ENCODE results near the gene TSPAN17.

TSPAN17 gene

GRCh38 chr5:176644878-176645670, 2.2 kb upstream of the TSPAN17 start:
- Histone ChIP-seq H3K4me1 (ENCODE audit: insufficient read depth, low read length) (peaks cover 9% of the 10 kb centered on the region; the same call in 1 of the 2 replicates), H3K27ac (ENCODE audit: low read length) (no peak overlapping the region), H3K27me3 (ENCODE audit: insufficient read depth, low read length) (no peaks in the 10 kb centered on the region), H3K9ac (ENCODE audit: low read depth, low read length) (no peak overlapping the region), H3K9me3 (ENCODE audit: insufficient read depth, low read depth, low read length) (no peaks in the 10 kb centered on the region), H3K36me3 (ENCODE audit: insufficient read depth, low read depth, low read length) (no peaks in the 10 kb centered on the region), H3K4me3 (ENCODE audit: low read length) (no peak overlapping the region)

- Histone ChIP-seq H3K9me3 (ENCODE audit: insufficient read depth, low read depth, low read length) (no peaks in the 10 kb centered on the region), H3K36me3 (ENCODE audit: insufficient read depth, low read depth, low read length) (no peaks in the 10 kb centered on the region), H3K9ac (ENCODE audit: low read depth, low read length) (peak overlapping the region; percentile 69; the same call in 1 of the 2 replicates), H3K27me3 (ENCODE audit: insufficient read depth, low read length) (no peaks in the 10 kb centered on the region), H3K27ac (ENCODE audit: low read length) (no peak overlapping the region), H3K4me3 (ENCODE audit: low read length) (no peak overlapping the region; the same call in 1 of the 2 replicates), H3K4me1 (ENCODE audit: insufficient read depth, low read length) (peaks cover 10% of the 10 kb centered on the region; the same call in 1 of the 2 replicates)
These were observed 1.1 kb upstream of the TSPAN17 start for GRCh38 chr5:176646049-176646706.

GRCh38 chr5:176646707-176647029, 616 bp upstream of the TSPAN17 start:
- H3K9ac ChIP-seq (ENCODE audit: low read depth, low read length) = peak overlapping the region; percentile 69; the same call in 1 of the 2 replicates

GRCh38 chr5:176647843-176648473, 674 bp downstream of the TSPAN17 start:
- H3K4me1 ChIP-seq (ENCODE audit: insufficient read depth, low read length) = peaks cover 10% of the 10 kb centered on the region; the same call in 1 of the 2 replicates

More at GRCh38 chr5:176646707-176647029, 616 bp upstream of the TSPAN17 start:
- no peak overlapping the region for H3K27ac ChIP-seq (ENCODE audit: low read length)
- no peaks in the 10 kb centered on the region for H3K9me3 ChIP-seq (ENCODE audit: insufficient read depth, low read depth, low read length)
- H3K36me3 ChIP-seq (ENCODE audit: insufficient read depth, low read depth, low read length) = no peaks in the 10 kb centered on the region
- peaks cover 10% of the 10 kb centered on the region; the same call in 1 of the 2 replicates for H3K4me1 ChIP-seq (ENCODE audit: insufficient read depth, low read length)
- H3K4me3 ChIP-seq (ENCODE audit: low read length) = peak overlapping the region; percentile 47; the same call in 1 of the 2 replicates
- no peaks in the 10 kb centered on the region for H3K27me3 ChIP-seq (ENCODE audit: insufficient read depth, low read length)

GRCh38 chr5:176648474-176649194, 1.4 kb downstream of the TSPAN17 start:
- Histone ChIP-seq H3K9ac (ENCODE audit: low read depth, low read length) (peak overlapping the region; percentile 90; the same call in 1 of the 2 replicates), H3K36me3 (ENCODE audit: insufficient read depth, low read depth, low read length) (peaks cover 12% of the 10 kb centered on the region), H3K9me3 (ENCODE audit: insufficient read depth, low read depth, low read length) (no peaks in the 10 kb centered on the region), H3K27me3 (ENCODE audit: insufficient read depth, low read length) (no peaks in the 10 kb centered on the region), H3K4me3 (ENCODE audit: low read length) (peak overlapping the region; percentile 87; the same call in 1 of the 2 replicates), H3K27ac (ENCODE audit: low read length) (no peak overlapping the region), H3K4me1 (ENCODE audit: insufficient read depth, low read length) (peaks cover 10% of the 10 kb centered on the region; the same call in 1 of the 2 replicates)

More at GRCh38 chr5:176647843-176648473, 674 bp downstream of the TSPAN17 start:
- Histone ChIP-seq H3K27me3 (ENCODE audit: insufficient read depth, low read length) (no peaks in the 10 kb centered on the region), H3K9ac (ENCODE audit: low read depth, low read length) (peak overlapping the region; percentile 90; the same call in 1 of the 2 replicates), H3K9me3 (ENCODE audit: insufficient read depth, low read depth, low read length) (no peaks in the 10 kb centered on the region), H3K36me3 (ENCODE audit: insufficient read depth, low read depth, low read length) (peaks cover 5% of the 10 kb centered on the region; the same call in 1 of the 2 replicates), H3K4me3 (ENCODE audit: low read length) (peak overlapping the region; percentile 87), H3K27ac (ENCODE audit: low read length) (no peak overlapping the region)

- Histone ChIP-seq H3K27ac (ENCODE audit: low read length) (no peak overlapping the region), H3K4me3 (ENCODE audit: low read length) (no peak overlapping the region), H3K9ac (ENCODE audit: low read depth, low read length) (no peak overlapping the region), H3K9me3 (ENCODE audit: insufficient read depth, low read depth, low read length) (no peaks in the 10 kb centered on the region), H3K27me3 (ENCODE audit: insufficient read depth, low read length) (no peaks in the 10 kb centered on the region), H3K36me3 (ENCODE audit: insufficient read depth, low read depth, low read length) (peaks cover 15% of the 10 kb centered on the region), H3K4me1 (ENCODE audit: insufficient read depth, low read length) (peaks cover 10% of the 10 kb centered on the region; the same call in 1 of the 2 replicates)
These were observed 3.1 kb downstream of the TSPAN17 start for GRCh38 chr5:176650354-176650884.

- no peaks in the 10 kb centered on the region for H3K9me3 ChIP-seq (ENCODE audit: insufficient read depth, low read depth, low read length)
- no peak overlapping the region for H3K4me3 ChIP-seq (ENCODE audit: low read length)
- peaks cover 7% of the 10 kb centered on the region; the same call in 1 of the 2 replicates for H3K4me1 ChIP-seq (ENCODE audit: insufficient read depth, low read length)
- H3K27me3 ChIP-seq (ENCODE audit: insufficient read depth, low read length) = no peaks in the 10 kb centered on the region
- H3K9ac ChIP-seq (ENCODE audit: low read depth, low read length) = no peak overlapping the region
- no peak overlapping the region for H3K27ac ChIP-seq (ENCODE audit: low read length)
- peaks cover 15% of the 10 kb centered on the region for H3K36me3 ChIP-seq (ENCODE audit: insufficient read depth, low read depth, low read length)
These were observed 4.2 kb downstream of the TSPAN17 start for GRCh38 chr5:176651472-176651980.

GRCh38 chr5:176652136-176652535, 4.9 kb downstream of the TSPAN17 start:
- no peaks in the 10 kb centered on the region for H3K27me3 ChIP-seq (ENCODE audit: insufficient read depth, low read length)
- H3K4me1 ChIP-seq (ENCODE audit: insufficient read depth, low read length) = 0 out of 2 replicates have a peak, but pooled peaks cover 4% of the 10 kb centered on the region
- H3K9me3 ChIP-seq (ENCODE audit: insufficient read depth, low read depth, low read length) = no peaks in the 10 kb centered on the region
- H3K27ac ChIP-seq (ENCODE audit: low read length) = no peak overlapping the region
- H3K9ac ChIP-seq (ENCODE audit: low read depth, low read length) = no peak overlapping the region
- peaks cover 15% of the 10 kb centered on the region for H3K36me3 ChIP-seq (ENCODE audit: insufficient read depth, low read depth, low read length)
- no peak overlapping the region for H3K4me3 ChIP-seq (ENCODE audit: low read length)

GRCh38 chr5:176653401-176654385, 6.4 kb downstream of the TSPAN17 start:
- H3K4me3 ChIP-seq (ENCODE audit: low read length) = no peak overlapping the region
- H3K36me3 ChIP-seq (ENCODE audit: insufficient read depth, low read depth, low read length) = peaks cover 15% of the 10 kb centered on the region
- no peak overlapping the region for H3K9ac ChIP-seq (ENCODE audit: low read depth, low read length)

GRCh38 chr5:176654856-176655255, 7.6 kb downstream of the TSPAN17 start:
- no peak overlapping the region for H3K4me3 ChIP-seq (ENCODE audit: low read length)
- no peaks in the 10 kb centered on the region for H3K9me3 ChIP-seq (ENCODE audit: insufficient read depth, low read depth, low read length)
- H3K9ac ChIP-seq (ENCODE audit: low read depth, low read length) = no peak overlapping the region
- H3K4me1 ChIP-seq (ENCODE audit: insufficient read depth, low read length) = 0 out of 2 replicates have a peak, but pooled peaks cover 3% of the 10 kb centered on the region
- H3K36me3 ChIP-seq (ENCODE audit: insufficient read depth, low read depth, low read length) = peaks cover 15% of the 10 kb centered on the region
- H3K27me3 ChIP-seq (ENCODE audit: insufficient read depth, low read length) = no peaks in the 10 kb centered on the region
- H3K27ac ChIP-seq (ENCODE audit: low read length) = no peak overlapping the region

More at GRCh38 chr5:176653401-176654385, 6.4 kb downstream of the TSPAN17 start:
- Histone ChIP-seq H3K27ac (ENCODE audit: low read length) (no peak overlapping the region), H3K9me3 (ENCODE audit: insufficient read depth, low read depth, low read length) (no peaks in the 10 kb centered on the region), H3K4me1 (ENCODE audit: insufficient read depth, low read length) (0 out of 2 replicates have a peak, but pooled peaks cover 4% of the 10 kb centered on the region), H3K27me3 (ENCODE audit: insufficient read depth, low read length) (no peaks in the 10 kb centered on the region)

Data from iPS-20b (cell line).